GM12864 (cell line): ENCODE results near the gene SIDT1.

Experiments used
- DNase-seq: peaks from one replicate; pipeline ENCODE4 v3.0.0-alpha.2; 2011; ENCODE audit warnings: low read depth
- H3K4me3 ChIP-seq: 2 replicates; pipeline ENCODE4 v1.5.1; 2011; ENCODE audit warnings: mild to moderate bottlenecking, low read depth, low read length, control low read depth
- TF ChIP-seq, protein P1 (sequence below): IDR thresholded peaks from 2 replicates; pipeline ENCODE4 v1.5.1; 2011; ENCODE audit warnings: low read depth, mild to moderate bottlenecking, moderate library complexity, low read length, control low read depth, inconsistent platforms; ENCODE audit errors: missing control alignments

The SIDT1 gene

DNA sequence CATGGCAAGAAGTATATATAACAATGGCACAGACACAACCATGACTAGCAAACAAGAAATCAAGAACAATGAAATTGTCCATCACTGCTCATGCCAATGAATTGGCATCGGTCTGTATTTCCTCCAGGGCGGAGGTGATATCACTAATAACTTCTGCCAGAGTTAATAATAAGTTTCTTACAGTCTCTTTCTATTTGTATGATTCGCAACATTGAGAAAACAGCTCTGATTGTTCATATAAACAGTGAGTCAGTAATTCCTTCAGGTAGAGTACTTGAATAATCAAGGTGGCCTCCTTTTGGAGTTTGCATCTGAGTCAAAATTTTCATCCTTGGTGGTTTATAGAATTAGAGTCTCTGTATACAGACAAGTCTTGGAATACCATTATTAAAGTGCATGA lies 9.1 kb upstream of the SIDT1 start:
- no peak overlapping the region for H3K4me3 ChIP-seq
- TF ChIP-seq, protein P1, sequence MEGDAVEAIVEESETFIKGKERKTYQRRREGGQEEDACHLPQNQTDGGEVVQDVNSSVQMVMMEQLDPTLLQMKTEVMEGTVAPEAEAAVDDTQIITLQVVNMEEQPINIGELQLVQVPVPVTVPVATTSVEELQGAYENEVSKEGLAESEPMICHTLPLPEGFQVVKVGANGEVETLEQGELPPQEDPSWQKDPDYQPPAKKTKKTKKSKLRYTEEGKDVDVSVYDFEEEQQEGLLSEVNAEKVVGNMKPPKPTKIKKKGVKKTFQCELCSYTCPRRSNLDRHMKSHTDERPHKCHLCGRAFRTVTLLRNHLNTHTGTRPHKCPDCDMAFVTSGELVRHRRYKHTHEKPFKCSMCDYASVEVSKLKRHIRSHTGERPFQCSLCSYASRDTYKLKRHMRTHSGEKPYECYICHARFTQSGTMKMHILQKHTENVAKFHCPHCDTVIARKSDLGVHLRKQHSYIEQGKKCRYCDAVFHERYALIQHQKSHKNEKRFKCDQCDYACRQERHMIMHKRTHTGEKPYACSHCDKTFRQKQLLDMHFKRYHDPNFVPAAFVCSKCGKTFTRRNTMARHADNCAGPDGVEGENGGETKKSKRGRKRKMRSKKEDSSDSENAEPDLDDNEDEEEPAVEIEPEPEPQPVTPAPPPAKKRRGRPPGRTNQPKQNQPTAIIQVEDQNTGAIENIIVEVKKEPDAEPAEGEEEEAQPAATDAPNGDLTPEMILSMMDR, result no peak
- no peak for DNase-seq

DNA sequence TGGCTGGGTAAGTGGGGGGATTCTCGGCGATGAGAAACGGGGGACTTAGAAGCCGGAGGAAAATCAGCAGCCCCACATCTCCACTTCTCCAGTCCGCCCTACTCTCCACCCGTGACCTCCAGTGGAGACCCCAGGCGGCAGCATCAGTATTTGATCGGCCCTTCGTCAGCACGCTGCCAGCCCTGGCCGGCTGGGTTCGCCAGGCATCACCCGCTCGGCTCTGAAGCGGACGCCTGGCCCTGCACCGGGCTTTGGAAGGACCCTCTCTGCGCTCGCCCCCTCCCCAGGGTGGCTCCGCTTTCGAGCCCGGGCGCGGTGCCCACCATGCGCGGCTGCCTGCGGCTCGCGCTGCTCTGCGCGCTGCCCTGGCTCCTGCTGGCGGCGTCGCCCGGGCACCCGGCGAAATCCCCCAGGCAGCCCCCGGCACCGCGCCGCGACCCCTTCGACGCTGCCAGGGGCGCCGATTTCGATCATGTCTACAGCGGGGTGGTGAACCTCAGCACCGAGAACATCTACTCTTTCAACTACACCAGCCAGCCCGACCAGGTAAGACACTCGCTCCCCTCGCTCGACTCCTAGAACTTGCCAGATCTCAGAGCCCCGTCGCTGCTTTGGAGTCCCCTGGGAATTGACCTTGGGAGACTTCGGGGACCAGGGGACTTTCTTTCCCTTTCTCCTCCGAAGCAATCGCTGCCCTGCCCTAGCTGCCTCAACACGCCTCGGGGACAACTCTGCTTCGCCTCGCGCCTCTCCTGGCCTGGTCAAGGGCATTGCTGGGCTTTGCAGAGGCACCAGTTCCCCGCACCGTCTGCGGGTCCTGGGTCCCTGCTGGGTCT lies 561 bp downstream of the SIDT1 start:
- TF ChIP-seq, protein P1, result peak; percentile 24

DNA sequence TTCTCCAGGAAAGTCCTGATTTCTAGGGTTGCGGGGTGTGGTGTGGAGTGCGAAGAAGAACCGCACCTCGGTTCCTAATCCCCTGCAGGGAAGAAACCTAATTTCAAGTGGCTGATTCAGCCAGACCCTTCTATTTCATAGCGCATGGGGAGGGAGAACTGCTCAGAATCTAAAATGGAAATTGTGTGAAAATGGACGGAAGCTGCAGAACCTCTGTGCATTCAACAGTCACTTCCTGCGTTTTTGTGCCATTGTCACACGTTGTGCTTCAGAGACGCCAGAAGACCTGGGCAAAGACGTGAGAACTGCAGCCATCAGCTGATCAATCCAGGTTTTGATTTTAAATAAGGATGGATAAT lies 1.2 kb downstream of the SIDT1 start:
- DNase-seq, result no peak
- TF ChIP-seq, protein P1, result no peak
- H3K4me3 ChIP-seq, result peak overlapping the region; percentile 64

More for the DNA sequence above, 561 bp downstream of the SIDT1 start:
- no peak for DNase-seq
- peak overlapping the region; percentile 64 for H3K4me3 ChIP-seq

DNA sequence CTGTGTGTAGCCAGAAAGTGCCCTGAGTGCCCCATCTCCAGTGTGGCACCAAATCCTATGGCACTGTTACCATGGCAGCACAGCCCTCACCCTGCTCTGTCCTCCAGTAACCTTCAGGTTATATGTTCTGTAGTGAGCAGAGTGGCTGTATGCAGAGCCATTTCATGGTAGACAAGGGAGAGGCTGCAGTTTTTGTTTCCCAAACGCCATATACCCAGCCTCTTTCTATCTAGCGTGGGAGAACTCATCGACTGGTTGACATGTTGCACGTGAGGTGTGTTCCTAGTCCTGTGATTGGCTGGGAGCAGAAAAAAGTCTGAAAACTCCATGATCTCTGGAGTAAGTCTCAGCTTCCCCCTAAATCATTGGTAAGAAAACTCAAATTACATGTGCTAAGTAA lies 2.0 kb downstream of the SIDT1 start:
- H3K4me3 ChIP-seq, result peak overlapping the region; percentile 64
- TF ChIP-seq, protein P1, result no peak
- no peak for DNase-seq

DNA sequence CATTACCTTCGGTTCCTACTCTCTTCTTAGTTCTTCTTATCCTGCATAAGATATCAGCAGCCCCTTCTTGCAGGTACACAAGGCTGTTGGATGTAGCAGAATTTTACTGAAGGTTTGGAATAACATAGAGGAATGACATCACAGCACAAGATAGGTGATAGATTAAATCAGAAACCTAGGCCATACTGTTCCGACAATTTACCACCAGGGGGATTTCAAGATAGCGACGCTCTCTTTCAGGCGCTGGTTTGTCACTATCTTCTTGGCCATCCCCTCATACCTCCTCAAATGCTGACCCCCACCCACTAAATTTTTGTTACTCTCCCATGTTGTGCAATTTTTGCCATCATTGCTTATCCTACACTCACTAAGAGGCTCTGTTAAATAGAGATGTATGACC lies 3.5 kb downstream of the SIDT1 start:
- H3K4me3 ChIP-seq, result no peak overlapping the region
- no peak for DNase-seq
- TF ChIP-seq, protein P1, result no peak

DNA sequence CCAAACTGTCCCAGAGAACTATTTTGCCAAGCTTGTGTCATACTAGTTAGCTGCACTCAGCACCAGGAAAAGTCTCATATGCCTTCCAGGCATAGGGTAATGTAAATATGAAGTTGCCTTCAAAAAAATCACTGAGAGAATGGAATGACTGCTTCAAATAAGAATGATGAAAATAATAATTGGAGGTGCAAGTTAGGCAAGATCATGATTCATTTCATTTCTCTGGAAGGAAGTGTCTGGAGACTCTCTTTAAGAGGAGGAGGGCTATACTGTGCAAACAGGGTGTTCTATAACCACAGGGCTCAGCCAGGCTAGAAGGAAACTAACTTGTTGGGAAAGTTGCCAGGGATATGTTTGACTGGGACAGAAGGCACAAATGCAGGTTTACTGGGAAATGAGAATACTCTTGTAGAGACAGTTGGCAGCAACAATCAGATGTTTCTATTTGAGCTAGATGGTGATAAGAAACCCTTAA lies 4.3 kb downstream of the SIDT1 start:
- TF ChIP-seq, protein P1, result no peak
- DNase-seq, result no peak
- no peak overlapping the region for H3K4me3 ChIP-seq

DNA sequence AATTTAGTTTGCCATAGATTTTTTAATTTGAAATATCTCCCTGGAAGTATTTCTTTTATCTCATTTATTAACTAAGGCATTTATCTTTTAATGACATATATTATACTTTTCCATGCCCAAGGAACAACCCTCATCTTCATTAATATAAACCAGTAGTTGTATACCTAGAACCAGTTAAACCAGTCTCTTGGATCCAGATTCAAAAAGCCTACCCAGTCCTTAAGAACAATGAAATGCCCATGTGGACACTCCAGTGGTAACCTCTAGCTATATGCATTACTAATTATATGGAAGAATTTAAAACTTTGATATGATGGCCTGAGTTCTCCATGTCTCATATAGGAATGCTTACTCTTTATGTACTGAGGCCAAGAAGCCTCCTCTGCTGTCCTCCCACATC lies 4.8 kb downstream of the SIDT1 start:
- H3K4me3 ChIP-seq, result no peak overlapping the region
- DNase-seq, result no peak
- TF ChIP-seq, protein P1, result no peak
